Activated T-cell treated with anti-CD3 and anti-CD28 coated beads, Interleukin-2, amount 50 U/mL, for 72 hours (primary cell): Measurements from ENCODE around the gene KRTAP16-1. TPM values are rescaled to one million over a fixed set of nuclear protein-coding genes. Genes with fewer than 3 reads are reported as not detected.
"Not testable (repeated sequence)": the region's sequence is repeated elsewhere in the genome, so short reads cannot be mapped to it uniquely, and the experiment has no call there.

ENCODE experiments used
- ATAC-seq, 2 donors: fragments of 150-1000 bp; cut with Tn5 transposase; replicated peaks in 1 of 2; 2 replicates each; pipeline ENCODE4 v1.10.0; 2021; ENCODE audit warnings: moderate library complexity in 2 of 2, mild to moderate bottlenecking in 1 of 2
- DNase-seq, 2 donors: peaks; one replicate each; pipeline ENCODE4 v3.0.0; 2021 to 2022; ENCODE audit warnings: mixed read lengths in 1 of 2
- H3K27ac Mint-ChIP-seq: one replicate; pipeline ENCODE4 v1.8.0; 2022; ENCODE audit warnings: mild to moderate bottlenecking, moderate library complexity, mixed read lengths
- H3K27me3 Mint-ChIP-seq: one replicate; pipeline ENCODE4 v1.8.0; 2022; ENCODE audit warnings: low read depth, mixed read lengths
- H3K36me3 Mint-ChIP-seq, 2 donors: one replicate each; pipeline ENCODE4 v1.8.0; 2022; ENCODE audit warnings: mixed read lengths in 2 of 2, mild to moderate bottlenecking in 1 of 2; ENCODE audit not compliant: insufficient read depth in 2 of 2
- H3K4me1 Mint-ChIP-seq: one replicate; pipeline ENCODE4 v1.8.0; 2022; ENCODE audit warnings: low read depth, mixed read lengths
- H3K4me3 Mint-ChIP-seq, 2 donors: one replicate each; pipeline ENCODE4 v1.8.0; 2022; ENCODE audit warnings: mild to moderate bottlenecking in 2 of 2, mixed read lengths in 2 of 2, moderate library complexity in 2 of 2
- H3K9me3 Mint-ChIP-seq, 2 donors: one replicate each; pipeline ENCODE4 v1.8.0; 2022; ENCODE audit warnings: mixed read lengths in 2 of 2
- total RNA-seq, 2 donors: library from RNA; stranded (reverse); gene quantifications; one replicate each; pipeline ENCODE4 v1.2.3, GENCODE V29; 2022

KRTAP16-1 gene
- total RNA-seq, 2 donors from 2014 or later: not detected

DNA sequence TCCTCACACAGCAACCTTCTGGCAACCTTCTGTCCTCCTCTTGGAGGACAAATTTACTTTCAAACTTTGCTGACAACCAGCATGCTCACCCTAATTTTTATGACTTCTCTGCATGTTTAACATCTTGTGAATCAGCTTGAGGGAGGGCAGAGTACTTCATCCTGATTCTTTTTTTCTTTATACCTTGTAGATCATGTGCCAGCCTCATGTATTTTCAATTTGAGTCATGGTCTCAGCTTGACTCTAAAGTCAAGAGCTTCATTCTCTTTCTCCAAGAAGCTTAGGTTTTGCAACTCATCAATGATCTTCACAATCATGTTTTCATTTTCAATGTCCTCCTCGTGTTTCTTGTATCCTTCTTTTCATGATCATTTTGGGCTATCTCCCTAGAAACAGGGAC, 37.3 kb downstream of the KRTAP16-1 start:
- peaks cover 10% of the 10 kb centered on the region for H3K4me1 Mint-ChIP-seq
- DNase-seq (peak in 1 of 2 donors; percentile 1), ATAC-seq (peak; percentile 70 to 71)
- H3K27ac Mint-ChIP-seq: no peak overlapping the region
- H3K36me3 Mint-ChIP-seq: no peaks in the 10 kb centered on the region
- H3K4me3 Mint-ChIP-seq: no peak overlapping the region
- H3K9me3 Mint-ChIP-seq: peaks cover 0 to 1% of the 10 kb centered on the region in 2 donors
- H3K27me3 Mint-ChIP-seq: peaks cover 22% of the 10 kb centered on the region

DNA sequence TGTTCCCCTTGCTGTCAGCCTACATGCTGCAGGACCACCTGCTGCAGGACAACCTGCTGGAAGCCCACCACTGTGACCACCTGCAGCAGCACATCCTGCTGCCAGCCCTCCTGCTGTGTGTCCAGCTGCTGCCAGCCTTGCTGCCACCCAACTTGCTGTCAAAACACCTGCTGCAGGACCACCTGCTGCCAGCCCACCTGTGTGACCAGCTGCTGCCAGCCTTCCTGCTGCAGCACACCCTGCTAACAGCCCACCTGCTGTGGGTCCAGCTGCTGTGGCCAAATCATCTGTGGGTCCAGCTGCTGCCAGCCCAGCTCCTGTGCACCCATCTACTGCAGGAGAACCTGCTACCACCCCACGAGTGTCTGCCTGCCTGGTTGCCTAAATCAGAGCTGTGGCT, 37.8 kb downstream of the KRTAP16-1 start:
- not testable (repeated sequence) for ATAC-seq, H3K9me3 Mint-ChIP-seq, H3K4me1 Mint-ChIP-seq, DNase-seq, H3K36me3 Mint-ChIP-seq, H3K4me3 Mint-ChIP-seq, H3K27ac Mint-ChIP-seq
- peaks cover 22% of the 10 kb centered on the region for H3K27me3 Mint-ChIP-seq

DNA sequence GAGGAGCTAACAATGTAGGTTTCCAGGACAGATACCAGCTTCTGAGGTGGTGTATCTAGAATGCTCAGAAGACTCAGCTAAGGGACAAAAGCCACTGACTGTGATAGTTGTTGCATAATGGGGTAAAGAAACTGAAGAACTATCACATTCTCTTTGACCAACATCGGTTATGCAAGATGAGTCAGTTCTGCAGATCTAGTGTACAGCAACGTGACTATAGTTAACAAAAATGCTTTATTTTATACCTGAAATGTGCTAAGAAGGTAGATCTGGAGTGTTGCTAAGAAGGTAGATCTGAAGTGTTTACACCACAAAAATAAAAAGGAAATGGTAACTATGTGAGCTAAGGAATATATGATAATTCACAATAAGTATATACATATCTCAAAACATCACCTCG, 41.4 kb downstream of the KRTAP16-1 start:
- Mint-ChIP-seq H3K4me1 (peaks cover 14% of the 10 kb centered on the region), H3K9me3 (peaks cover 0 to 1% of the 10 kb centered on the region in 2 donors), H3K4me3 (no peak overlapping the region), H3K36me3 (no peaks in the 10 kb centered on the region), H3K27ac (no peak overlapping the region), H3K27me3 (peaks cover 14% of the 10 kb centered on the region)
- ATAC-seq: no peak
- no peak for DNase-seq

DNA sequence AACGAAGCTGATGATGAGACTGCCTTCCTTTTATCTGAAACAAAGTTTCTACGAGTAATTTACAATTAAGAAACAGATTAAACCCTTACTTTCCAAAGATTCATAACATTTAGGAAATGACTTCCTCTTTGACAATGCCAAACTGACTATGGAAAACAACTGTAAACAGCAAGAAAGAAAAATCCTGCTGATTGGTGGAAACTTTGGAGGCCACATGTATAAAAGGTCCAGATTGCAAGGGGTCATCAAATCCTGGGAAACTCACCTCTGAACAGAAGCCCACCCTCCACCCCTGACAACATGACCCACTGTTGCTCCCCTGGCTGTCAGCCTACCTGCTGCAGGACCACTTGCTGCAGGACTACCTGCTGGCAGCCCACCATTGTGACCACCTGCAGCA, 44.0 kb downstream of the KRTAP16-1 start, which contains the start of gene KRTAP9-6:
Gene KRTAP9-6 (plus strand): TSS at position 301 of the 400 bp plus-strand sequence. CDS start 0 bp downstream, at position 301.
- H3K9me3 Mint-ChIP-seq: peaks cover 0 to 1% of the 10 kb centered on the region in 2 donors
- no peaks in the 10 kb centered on the region for H3K36me3 Mint-ChIP-seq
- H3K27me3 Mint-ChIP-seq: peaks cover 8% of the 10 kb centered on the region
- H3K4me1 Mint-ChIP-seq: peaks cover 15% of the 10 kb centered on the region
- H3K27ac Mint-ChIP-seq: no peak within 1 kb of the TSS
- ATAC-seq (no peak), DNase-seq (no peak)
- no peak within 1 kb of the TSS for H3K4me3 Mint-ChIP-seq

DNA sequence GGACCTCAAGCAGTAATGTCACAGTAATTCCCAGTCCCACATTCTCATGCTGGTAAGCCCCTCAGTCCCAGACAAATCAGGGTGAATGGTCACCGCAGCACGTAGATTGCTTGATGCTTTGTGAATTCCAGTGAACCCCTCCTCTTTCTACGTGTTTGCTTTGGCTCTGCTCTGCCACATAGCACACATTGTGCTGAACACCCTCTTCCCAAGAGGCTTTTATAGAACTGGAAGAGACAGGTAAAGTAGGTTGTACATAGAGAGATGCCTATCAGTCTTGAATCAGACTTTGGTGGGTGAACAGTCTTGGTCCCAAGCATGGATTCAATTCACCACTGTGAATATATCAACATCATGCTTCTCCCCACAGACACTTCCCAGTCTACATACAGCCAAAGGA, 44.5 kb downstream of the KRTAP16-1 start:
- no peak overlapping the region for H3K27ac Mint-ChIP-seq
- H3K27me3 Mint-ChIP-seq: peaks cover 8% of the 10 kb centered on the region
- ATAC-seq (no peak), DNase-seq (no peak)
- H3K4me1 Mint-ChIP-seq: peaks cover 16% of the 10 kb centered on the region
- peaks cover 0 to 1% of the 10 kb centered on the region in 2 donors for H3K9me3 Mint-ChIP-seq
- no peak overlapping the region for H3K4me3 Mint-ChIP-seq
- no peaks in the 10 kb centered on the region for H3K36me3 Mint-ChIP-seq

DNA sequence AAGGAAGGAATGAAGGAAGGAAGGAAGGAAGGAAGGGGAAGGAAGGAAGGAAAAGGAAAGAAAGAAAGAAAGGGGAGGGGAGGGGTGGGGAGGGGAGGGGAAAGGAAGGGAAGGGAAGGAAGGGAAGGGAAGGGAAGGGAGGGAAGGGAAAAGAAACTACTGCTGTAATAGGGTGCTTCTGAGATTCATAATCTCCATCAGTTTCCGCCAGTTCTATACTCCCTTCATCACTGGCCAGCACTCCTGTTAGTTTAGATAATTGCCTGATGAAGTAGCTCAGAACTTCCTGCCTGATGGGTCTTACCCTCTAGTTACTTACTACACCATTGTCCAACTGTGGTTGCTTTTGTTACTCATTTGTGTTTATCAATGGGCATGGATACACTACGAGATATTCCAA, 45.9 kb downstream of the KRTAP16-1 start:
- H3K4me3 Mint-ChIP-seq: no peak overlapping the region
- H3K36me3 Mint-ChIP-seq: no peaks in the 10 kb centered on the region
- H3K27me3 Mint-ChIP-seq: peaks cover 8% of the 10 kb centered on the region
- no peaks in the 10 kb centered on the region for H3K9me3 Mint-ChIP-seq
- H3K4me1 Mint-ChIP-seq: peaks cover 16% of the 10 kb centered on the region
- no peak for ATAC-seq
- H3K27ac Mint-ChIP-seq: no peak overlapping the region
- no peak for DNase-seq

GRCh38 chr17:41258406-41258805, 50.7 kb downstream of the KRTAP16-1 start:
- H3K27ac Mint-ChIP-seq: no peak overlapping the region
- peaks cover 22% of the 10 kb centered on the region for H3K4me1 Mint-ChIP-seq
- H3K27me3 Mint-ChIP-seq: no peaks in the 10 kb centered on the region
- H3K9me3 Mint-ChIP-seq: no peaks in the 10 kb centered on the region
- DNase-seq (no peak), ATAC-seq (no peak)
- H3K4me3 Mint-ChIP-seq: no peak overlapping the region
- H3K36me3 Mint-ChIP-seq: no peaks in the 10 kb centered on the region

Other genes with a start within 250 kb of the KRTAP16-1 start
- not detected for gene KRTAP2-3, start 249.2 kb downstream of the KRTAP16-1 start, total RNA-seq
- gene KRTAP2-4, start 243.4 kb downstream of the KRTAP16-1 start, total RNA-seq: not detected
- not detected for gene KRTAP4-7, start 225.2 kb downstream of the KRTAP16-1 start, total RNA-seq
- not detected for gene KRTAP4-8, start 211.2 kb downstream of the KRTAP16-1 start, total RNA-seq
- gene KRTAP4-16, start 207.1 kb downstream of the KRTAP16-1 start, total RNA-seq: not detected
- gene KRTAP4-9, start 203.9 kb downstream of the KRTAP16-1 start, total RNA-seq: not detected
- not detected for gene KRTAP4-11, start 190.9 kb downstream of the KRTAP16-1 start, total RNA-seq
- not detected for gene KRTAP4-12, start 185.1 kb downstream of the KRTAP16-1 start, total RNA-seq
- gene KRTAP4-6, start 168.8 kb downstream of the KRTAP16-1 start, total RNA-seq: not detected
- not detected for gene KRTAP4-5, start 159.5 kb downstream of the KRTAP16-1 start, total RNA-seq
- not detected for gene KRTAP4-4, start 148.6 kb downstream of the KRTAP16-1 start, total RNA-seq
- not detected for gene KRTAP4-3, start 141.1 kb downstream of the KRTAP16-1 start, total RNA-seq
- gene KRTAP4-2, start 131.1 kb downstream of the KRTAP16-1 start, total RNA-seq: not detected
- not detected for gene KRTAP4-1, start 124.4 kb downstream of the KRTAP16-1 start, total RNA-seq
- gene KRTAP9-1, start 119.4 kb downstream of the KRTAP16-1 start, total RNA-seq: not detected
- not detected for gene KRTAP9-2, start 82.7 kb downstream of the KRTAP16-1 start, total RNA-seq
- gene KRTAP9-3, start 76.9 kb downstream of the KRTAP16-1 start, total RNA-seq: not detected
- not detected for gene KRTAP9-8, start 71.3 kb downstream of the KRTAP16-1 start, total RNA-seq
- gene KRTAP9-4, start 59.6 kb downstream of the KRTAP16-1 start, total RNA-seq: not detected
- gene KRTAP9-9, start 53.9 kb downstream of the KRTAP16-1 start, total RNA-seq: not detected
- gene KRTAP9-6, start 43.9 kb downstream of the KRTAP16-1 start, total RNA-seq: not detected
- not detected for gene KRTAP9-7, start 33.6 kb downstream of the KRTAP16-1 start, total RNA-seq
- gene KRTAP29-1, start 6.5 kb downstream of the KRTAP16-1 start, total RNA-seq: not detected
- not detected for gene KRTAP17-1, start 6.4 kb upstream of the KRTAP16-1 start, total RNA-seq
- gene KRT33A, start 41.5 kb upstream of the KRTAP16-1 start, total RNA-seq: not detected
- gene KRT33B, start 60.5 kb upstream of the KRTAP16-1 start, total RNA-seq: not detected
- not detected for gene KRT34, start 73.0 kb upstream of the KRTAP16-1 start, total RNA-seq
- gene KRT31, start 88.3 kb upstream of the KRTAP16-1 start, total RNA-seq: not detected
- not detected for gene KRT37, start 115.3 kb upstream of the KRTAP16-1 start, total RNA-seq
- not detected for gene KRT38, start 131.7 kb upstream of the KRTAP16-1 start, total RNA-seq
- gene KRT32, start 158.1 kb upstream of the KRTAP16-1 start, total RNA-seq: not detected
- not detected for gene KRT35, start 171.8 kb upstream of the KRTAP16-1 start, total RNA-seq
- gene KRT36, start 180.6 kb upstream of the KRTAP16-1 start, total RNA-seq: not detected
- gene KRT13, start 196.3 kb upstream of the KRTAP16-1 start, total RNA-seq: not detected
- gene KRT15, start 209.6 kb upstream of the KRTAP16-1 start, total RNA-seq: not detected
- gene KRT19, start 219.0 kb upstream of the KRTAP16-1 start, total RNA-seq: not detected